ENCODE measurements around the gene SRRD.

DNA sequence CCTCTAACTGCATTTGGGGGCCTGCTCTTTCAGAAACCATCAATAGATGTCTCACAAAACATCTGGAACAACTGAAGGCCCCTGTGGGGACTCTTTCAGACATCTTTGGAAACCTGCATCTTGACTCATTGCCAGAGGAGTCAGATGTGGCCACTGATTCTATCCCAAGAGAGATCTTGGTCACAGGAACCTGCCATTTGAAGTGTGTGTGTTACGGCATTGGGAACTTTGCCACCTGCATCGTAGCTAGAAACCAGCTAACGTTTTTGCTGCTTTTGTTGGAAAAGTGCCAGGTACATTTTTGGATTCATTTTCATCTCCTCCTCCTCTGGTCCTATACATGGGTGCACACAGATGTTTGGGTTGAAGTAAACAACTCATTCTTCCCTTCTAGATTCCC lies 4.3 kb downstream of the SRRD start:
- no peak for TF ChIP-seq POLR2A (IDR thresholded peaks at IDR 0.05)
- TF ChIP-seq, protein P1, sequence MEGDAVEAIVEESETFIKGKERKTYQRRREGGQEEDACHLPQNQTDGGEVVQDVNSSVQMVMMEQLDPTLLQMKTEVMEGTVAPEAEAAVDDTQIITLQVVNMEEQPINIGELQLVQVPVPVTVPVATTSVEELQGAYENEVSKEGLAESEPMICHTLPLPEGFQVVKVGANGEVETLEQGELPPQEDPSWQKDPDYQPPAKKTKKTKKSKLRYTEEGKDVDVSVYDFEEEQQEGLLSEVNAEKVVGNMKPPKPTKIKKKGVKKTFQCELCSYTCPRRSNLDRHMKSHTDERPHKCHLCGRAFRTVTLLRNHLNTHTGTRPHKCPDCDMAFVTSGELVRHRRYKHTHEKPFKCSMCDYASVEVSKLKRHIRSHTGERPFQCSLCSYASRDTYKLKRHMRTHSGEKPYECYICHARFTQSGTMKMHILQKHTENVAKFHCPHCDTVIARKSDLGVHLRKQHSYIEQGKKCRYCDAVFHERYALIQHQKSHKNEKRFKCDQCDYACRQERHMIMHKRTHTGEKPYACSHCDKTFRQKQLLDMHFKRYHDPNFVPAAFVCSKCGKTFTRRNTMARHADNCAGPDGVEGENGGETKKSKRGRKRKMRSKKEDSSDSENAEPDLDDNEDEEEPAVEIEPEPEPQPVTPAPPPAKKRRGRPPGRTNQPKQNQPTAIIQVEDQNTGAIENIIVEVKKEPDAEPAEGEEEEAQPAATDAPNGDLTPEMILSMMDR (IDR thresholded peaks at IDR 0.05): no peak

All from esophagus squamous epithelium (tissue), 4 donors.